Uterus (tissue), 4 donors: ENCODE data around the gene ARHGEF2. TPM values are rescaled to one million over a fixed set of nuclear protein-coding genes. Genes with fewer than 3 reads are reported as not detected.

Experiments
- DNase-seq, 2 donors: peaks; one replicate each; pipeline ENCODE4 v3.0.0-alpha.2; 2019 to 2020
- H3K27ac ChIP-seq, 2 donors: fragments of 200-600 bp; sonication (generic); 1 replicate in 1 of 2; 2 replicates in 1 of 2; pipeline ENCODE4 v1.5.1; 2016 to 2018
- H3K27me3 ChIP-seq, 2 donors: fragments of 200-600 bp; sonication (generic); one replicate each; pipeline ENCODE4 v1.5.1; 2018 to 2019; ENCODE audit warnings: control low read depth in 1 of 2
- H3K36me3 ChIP-seq, 2 donors: fragments of 200-600 bp; sonication (generic); one replicate each; pipeline ENCODE4 v1.5.1; 2019; ENCODE audit warnings: control low read depth in 1 of 2
- H3K4me1 ChIP-seq, 2 donors: fragments of 200-600 bp; sonication (generic); one replicate each; pipeline ENCODE4 v1.5.1; 2018 to 2019; ENCODE audit warnings: control low read depth in 1 of 2
- H3K4me3 ChIP-seq, 2 donors: fragments of 200-600 bp; sonication (generic); 1 replicate in 1 of 2; 2 replicates in 1 of 2; pipeline ENCODE4 v1.5.1; 2018 to 2019; ENCODE audit warnings: mild to moderate bottlenecking in 1 of 2
- H3K9me3 ChIP-seq, 2 donors: fragments of 200-600 bp; sonication (generic); one replicate each; pipeline ENCODE4 v1.5.1; 2019; ENCODE audit warnings: control low read depth in 1 of 2
- CTCF ChIP-seq, 4 experiments: fragments of 200-600 bp in 2 of 4; fragments of 450-650 bp in 2 of 4; sonication (generic) in 2 of 4; IDR thresholded peaks; one replicate each; pipeline ENCODE4 v1.5.1; 2016 to 2019; ENCODE audit warnings: antibody characterized with exemption in 4 of 4, mild to moderate bottlenecking in 2 of 4, moderate library complexity in 1 of 4
- POLR2A ChIP-seq, 2 donors: fragments of 450-650 bp; IDR thresholded peaks; one replicate each; pipeline ENCODE4 v1.6.1; 2016; ENCODE audit warnings: antibody characterized with exemption in 2 of 2, mild to moderate bottlenecking in 1 of 2, moderate library complexity in 1 of 2
- intact Hi-C: fragments of 100-400 bp; cut with DNase I; formaldehyde crosslinking; loops from one replicate; pipeline ENCODE4 v1.15.1; 2023; ENCODE audit warnings: low total_unique reads
- total RNA-seq, 4 donors: library from RNA; depleted of rRNA in 3 of 4; stranded (reverse); fragments of >200 nt in 3 of 4; gene quantifications; one replicate each; pipeline versions ENCODE4 v1.1.0 to v1.2.4, GENCODE V29; 2014 to 2023
- donor health status: DM: yes; HTN: yes; CAD: no.

The ARHGEF2 gene
- total RNA-seq, 4 donors from 2014 or later = 59.4 to 178 (median 72.8) TPM

- TF ChIP-seq POLR2A (IDR thresholded peaks at IDR 0.05) = no peak
- TF ChIP-seq CTCF (IDR thresholded peaks at IDR 0.05) = no peak
- H3K27me3 ChIP-seq = no peaks in the 10 kb centered on the region
- DNase-seq = no peak
- H3K4me1 ChIP-seq = peaks cover 0 to 3% of the 10 kb centered on the region in 2 donors
- H3K9me3 ChIP-seq = no peaks in the 10 kb centered on the region
- H3K4me3 ChIP-seq = no peak overlapping the region
- H3K27ac ChIP-seq = no peak overlapping the region
- intact Hi-C loops = no loop called here
- no peaks in the 10 kb centered on the region for H3K36me3 ChIP-seq
These were observed 52.8 kb downstream of the ARHGEF2 start for GRCh38 chr1:155925506-155925905.

GRCh38 chr1:155920717-155921116, 57.6 kb downstream of the ARHGEF2 start:
- no peak for DNase-seq
- intact Hi-C loops = no loop called here
- no peak overlapping the region for H3K4me3 ChIP-seq
- H3K9me3 ChIP-seq = no peaks in the 10 kb centered on the region
- TF ChIP-seq POLR2A (IDR thresholded peaks at IDR 0.05) (no peak), CTCF (IDR thresholded peaks at IDR 0.05) (no peak)
- no peak overlapping the region for H3K27ac ChIP-seq
- no peaks in the 10 kb centered on the region for H3K4me1 ChIP-seq
- no peaks in the 10 kb centered on the region for H3K27me3 ChIP-seq
- H3K36me3 ChIP-seq = no peaks in the 10 kb centered on the region

GRCh38 chr1:155919801-155920200, 58.5 kb downstream of the ARHGEF2 start:
- no peak overlapping the region for H3K4me3 ChIP-seq
- H3K27ac ChIP-seq = no peak overlapping the region
- no peaks in the 10 kb centered on the region for H3K27me3 ChIP-seq
- H3K4me1 ChIP-seq = no peaks in the 10 kb centered on the region
- no peak for DNase-seq
- no peaks in the 10 kb centered on the region for H3K9me3 ChIP-seq
- no peak for TF ChIP-seq POLR2A (IDR thresholded peaks at IDR 0.05)
- TF ChIP-seq CTCF (IDR thresholded peaks at IDR 0.05) = no peak
- intact Hi-C loops = no loop called here
- H3K36me3 ChIP-seq = no peaks in the 10 kb centered on the region

GRCh38 chr1:155918660-155919059, 59.7 kb downstream of the ARHGEF2 start:
- Histone ChIP-seq H3K27me3 (no peaks in the 10 kb centered on the region), H3K36me3 (no peaks in the 10 kb centered on the region), H3K4me3 (no peak overlapping the region), H3K9me3 (no peaks in the 10 kb centered on the region), H3K27ac (no peak overlapping the region), H3K4me1 (no peaks in the 10 kb centered on the region)
- intact Hi-C loops = no loop called here
- no peak for TF ChIP-seq CTCF (IDR thresholded peaks at IDR 0.05)
- no peak for TF ChIP-seq POLR2A (IDR thresholded peaks at IDR 0.05)
- DNase-seq = no peak

GRCh38 chr1:155913969-155914757, 64.2 kb downstream of the ARHGEF2 start:
- H3K27ac ChIP-seq = no peak overlapping the region

More at GRCh38 chr1:155913969-155914757, 64.2 kb downstream of the ARHGEF2 start:
- intact Hi-C loops = no loop called here
- no peak for DNase-seq
- no peaks in the 10 kb centered on the region for H3K36me3 ChIP-seq
- H3K4me3 ChIP-seq = no peak overlapping the region
- no peaks in the 10 kb centered on the region for H3K4me1 ChIP-seq
- no peaks in the 10 kb centered on the region for H3K27me3 ChIP-seq
- TF ChIP-seq CTCF (IDR thresholded peaks at IDR 0.05) (no peak), POLR2A (IDR thresholded peaks at IDR 0.05) (no peak)
- H3K9me3 ChIP-seq = no peaks in the 10 kb centered on the region
